ENCODE measurements around the gene VAC14.

Gene VAC14

GRCh38 chr16:70740914-70741782, 59.8 kb downstream of the VAC14 start:
- DNase-seq, result no peak

GRCh38 chr16:70740174-70740913, 60.6 kb downstream of the VAC14 start:
- no peak for DNase-seq

- DNase-seq, result no peak
These were observed 61.6 kb downstream of the VAC14 start for GRCh38 chr16:70739389-70739788.

GRCh38 chr16:70738083-70738977, 62.6 kb downstream of the VAC14 start:
- peak; percentile 74 for DNase-seq

- peak; percentile 49 for DNase-seq
These were observed 63.4 kb downstream of the VAC14 start for GRCh38 chr16:70737377-70738082.

- no peak for DNase-seq
These were observed 64.2 kb downstream of the VAC14 start for GRCh38 chr16:70736465-70737376.

- no peak for DNase-seq
These were observed 65.6 kb downstream of the VAC14 start for GRCh38 chr16:70735141-70735979.

GRCh38 chr16:70734522-70735095, 66.3 kb downstream of the VAC14 start:
- DNase-seq, result no peak

- no peak for DNase-seq
These were observed 70.0 kb downstream of the VAC14 start for GRCh38 chr16:70730944-70731343.

- DNase-seq, result no peak
These were observed 70.9 kb downstream of the VAC14 start for GRCh38 chr16:70730031-70730430.

- no peak for DNase-seq
These were observed 71.7 kb downstream of the VAC14 start for GRCh38 chr16:70729292-70729691.

GRCh38 chr16:70728150-70728549, 72.8 kb downstream of the VAC14 start:
- DNase-seq, result peak; percentile 20

GRCh38 chr16:70726892-70727361, 74.0 kb downstream of the VAC14 start:
- no peak for DNase-seq

GRCh38 chr16:70725912-70726828, 74.8 kb downstream of the VAC14 start:
- DNase-seq, result peak; percentile 63

GRCh38 chr16:70725024-70725911, 75.7 kb downstream of the VAC14 start:
- no peak for DNase-seq

- no peak for DNase-seq
These were observed 76.6 kb downstream of the VAC14 start for GRCh38 chr16:70724146-70725023.

- DNase-seq, result no peak
These were observed 77.2 kb downstream of the VAC14 start for GRCh38 chr16:70723740-70724145.
